GM18909 (cell line): ENCODE data around the gene HERC4.
"Not testable (repeated sequence)": the region's sequence is repeated elsewhere in the genome, so short reads cannot be mapped to it uniquely, and the experiment has no call there.

ENCODE experiments used
- ATAC-seq: cut with Tn5 transposase; IDR thresholded peaks from one replicate; pipeline ENCODE4 v1.9.1; 2021; ENCODE audit warnings: mild to moderate bottlenecking; ENCODE audit not compliant: unreplicated experiment, poor library complexity

HERC4 gene

DNA sequence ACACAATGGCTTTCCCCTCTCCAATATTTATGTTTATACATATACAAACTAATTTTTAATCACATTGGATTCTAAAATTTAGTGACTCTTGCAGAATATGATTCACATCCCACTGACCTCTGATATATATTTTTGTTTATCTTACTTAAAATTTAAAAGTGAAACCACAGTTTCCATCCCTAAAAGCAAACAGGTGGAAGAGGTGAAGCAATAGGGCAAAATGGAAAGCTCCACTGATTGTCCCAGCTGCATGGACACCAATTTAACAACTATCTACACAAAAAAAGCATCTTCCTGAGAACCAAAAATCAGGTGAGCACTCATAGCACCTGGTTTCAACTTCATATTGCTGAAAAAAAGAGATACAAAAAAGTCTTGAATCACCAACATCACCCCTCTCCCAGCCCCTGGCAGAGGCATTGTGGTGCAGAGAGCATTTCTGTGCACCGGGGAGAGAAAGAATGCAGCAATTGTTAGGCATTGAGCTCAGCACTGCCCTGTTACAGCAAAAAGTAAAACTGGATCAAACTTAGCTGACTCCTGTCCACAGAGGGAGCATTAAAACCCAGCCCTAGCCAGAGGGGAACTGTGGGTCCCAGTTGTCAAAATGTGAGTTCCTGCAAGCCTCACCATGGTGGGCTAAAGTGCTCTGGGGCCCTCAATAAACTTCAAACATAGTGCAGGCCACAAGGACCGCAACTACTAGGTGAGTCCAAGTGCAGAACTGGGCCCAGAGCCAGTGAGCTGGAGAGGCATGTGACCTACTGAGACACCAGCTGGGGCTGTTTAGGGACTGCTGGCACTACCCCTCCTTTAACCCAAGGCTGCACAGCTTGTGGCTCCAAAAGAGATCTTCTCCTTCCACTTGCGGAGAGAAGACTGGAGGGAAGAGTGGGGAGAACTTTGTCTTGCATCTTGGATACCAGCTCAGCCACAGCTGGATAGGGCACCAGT is 98.5 kb downstream of the HERC4 start:
- no peak for ATAC-seq

DNA sequence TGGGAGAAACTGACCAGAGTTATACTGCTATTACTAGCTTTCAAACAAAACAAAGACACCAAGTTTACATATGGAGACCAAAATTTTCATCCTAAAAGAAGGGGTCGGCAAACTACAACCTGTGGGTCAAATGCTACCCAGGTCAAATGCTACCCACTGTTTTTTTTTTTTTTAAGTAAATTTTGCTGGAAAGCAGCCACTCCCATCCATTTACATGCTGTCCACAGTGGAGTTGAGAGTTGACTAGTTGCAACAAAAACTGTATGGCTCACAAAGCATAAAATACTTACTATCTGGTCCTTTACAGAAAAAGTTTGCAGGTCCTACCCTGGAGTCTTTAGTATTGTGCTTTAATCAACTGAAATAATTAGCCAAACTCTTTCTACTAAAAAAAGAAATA is 99.2 kb downstream of the HERC4 start:
- no peak for ATAC-seq

DNA sequence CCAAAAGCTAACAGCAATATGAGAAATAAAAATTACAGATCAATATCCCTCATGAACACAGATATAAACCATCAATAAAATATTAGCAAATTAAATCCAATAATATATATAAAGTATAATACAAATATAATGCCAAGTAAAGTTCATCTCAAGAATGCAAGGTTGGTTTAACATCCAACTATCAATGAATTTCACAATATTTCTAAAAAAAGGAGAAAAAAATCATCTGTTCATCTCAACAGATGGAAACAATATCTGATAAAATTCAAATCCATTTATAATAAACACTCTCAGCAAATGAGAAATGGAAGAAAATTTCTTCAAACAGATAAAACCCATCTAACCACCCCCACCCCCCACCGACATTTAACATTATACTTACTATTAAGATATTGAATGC is 103.8 kb downstream of the HERC4 start:
- no peak for ATAC-seq

DNA sequence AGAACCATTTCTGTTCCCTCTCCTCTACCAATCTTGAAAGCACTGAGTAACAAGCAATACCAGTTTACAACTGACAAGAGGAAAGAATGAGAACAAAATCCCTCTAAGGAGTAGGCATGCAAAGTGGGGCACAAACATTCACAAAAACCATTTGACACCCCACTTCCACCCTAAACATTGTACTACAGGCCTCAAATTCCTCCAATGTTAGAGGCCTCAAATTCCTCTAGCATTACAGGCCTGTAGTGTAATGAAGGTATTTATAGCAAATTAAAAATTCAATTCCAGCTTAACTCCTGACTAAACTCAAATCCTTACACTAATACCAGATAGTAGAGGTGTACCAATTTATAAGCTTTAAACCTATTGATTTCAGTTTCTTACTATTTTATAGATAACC is 105.2 kb downstream of the HERC4 start:
- ATAC-seq: no peak

DNA sequence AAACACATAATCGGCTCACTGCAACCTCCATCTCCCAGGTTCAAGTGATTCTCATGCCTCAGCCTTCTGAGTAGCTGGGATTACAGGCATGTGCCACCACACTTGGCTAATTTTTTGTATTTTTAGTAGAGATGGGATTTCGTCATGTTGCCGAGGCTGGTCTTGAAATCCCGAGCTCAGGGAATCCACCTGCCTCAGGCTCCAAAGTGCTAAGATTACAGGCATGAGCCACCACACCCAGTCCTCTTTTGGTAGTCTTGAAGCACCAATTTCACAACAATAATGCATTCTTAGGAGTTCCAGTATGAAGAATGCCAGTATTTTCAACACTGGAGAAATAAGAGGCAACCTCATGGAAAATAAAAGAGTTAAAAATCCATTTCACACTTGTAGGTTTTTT is 109.0 kb downstream of the HERC4 start:
- not testable (repeated sequence) for ATAC-seq

DNA sequence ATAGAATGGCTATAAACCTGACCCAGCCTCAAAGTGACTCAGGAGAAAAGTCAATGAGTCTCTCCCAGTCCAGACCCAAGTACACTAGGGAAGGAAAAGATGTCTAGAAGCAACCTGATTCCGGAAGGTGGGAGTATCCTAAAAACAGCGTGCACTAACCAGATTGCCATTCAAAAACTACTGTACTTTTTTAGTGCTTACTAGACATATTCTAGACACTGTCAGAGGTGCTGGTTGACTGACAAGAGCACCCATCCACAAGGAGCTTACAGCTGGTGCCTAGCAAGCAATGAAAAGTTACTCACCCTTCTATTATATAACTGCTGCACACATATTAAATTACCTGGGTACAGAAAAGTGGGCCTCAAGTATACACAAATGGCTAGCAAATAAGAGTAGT is 109.6 kb downstream of the HERC4 start:
- no peak for ATAC-seq

DNA sequence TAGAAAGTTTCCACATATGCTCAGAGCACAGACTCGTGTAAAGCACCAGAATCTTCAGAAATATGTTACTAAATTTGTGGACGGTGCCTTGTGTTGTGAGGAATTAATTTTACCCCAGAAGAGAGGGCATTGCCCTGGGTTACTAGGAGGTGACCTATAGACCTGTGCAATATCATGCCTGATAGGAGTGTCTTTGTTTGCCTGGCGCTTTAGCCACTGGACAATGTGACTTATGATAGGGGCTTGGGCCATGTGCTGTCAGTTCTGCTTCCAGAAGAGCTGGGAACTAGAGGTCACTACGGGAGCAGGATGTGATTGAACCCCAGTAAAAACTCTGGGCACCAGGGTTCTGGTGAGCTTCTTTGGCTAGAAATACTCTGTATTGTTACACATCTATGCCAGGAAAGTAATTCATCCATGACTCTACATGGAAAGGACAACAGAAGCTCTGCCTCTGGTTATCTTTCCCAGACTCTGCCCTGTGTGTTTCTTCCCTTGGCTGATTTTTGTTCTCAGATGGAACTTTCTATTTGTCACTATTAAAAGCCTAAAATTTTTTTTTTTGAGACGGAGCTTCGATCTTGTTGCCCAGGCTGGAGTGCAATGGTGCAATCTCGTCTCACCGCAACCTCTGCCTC is 115.1 kb downstream of the HERC4 start:
- ATAC-seq: no peak

DNA sequence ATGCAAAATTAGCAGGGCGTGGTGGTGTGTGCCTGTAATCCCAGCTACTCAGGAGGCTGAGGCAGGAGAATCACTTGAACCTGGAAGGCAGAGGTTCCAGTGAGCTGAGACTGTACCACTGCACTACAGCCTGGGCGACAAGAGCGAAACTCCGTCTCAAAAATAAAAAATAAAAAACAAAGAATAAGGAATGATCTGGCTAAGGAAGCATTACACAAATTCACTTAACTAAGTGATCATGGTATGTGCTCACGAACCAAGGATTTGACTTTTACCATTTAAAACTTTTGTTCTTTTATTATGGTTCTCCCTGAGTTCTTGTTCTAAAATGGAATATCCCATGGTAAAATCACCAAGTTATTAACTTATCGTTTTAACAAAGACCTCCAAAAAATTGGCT is 119.5 kb downstream of the HERC4 start:
- no peak for ATAC-seq

DNA sequence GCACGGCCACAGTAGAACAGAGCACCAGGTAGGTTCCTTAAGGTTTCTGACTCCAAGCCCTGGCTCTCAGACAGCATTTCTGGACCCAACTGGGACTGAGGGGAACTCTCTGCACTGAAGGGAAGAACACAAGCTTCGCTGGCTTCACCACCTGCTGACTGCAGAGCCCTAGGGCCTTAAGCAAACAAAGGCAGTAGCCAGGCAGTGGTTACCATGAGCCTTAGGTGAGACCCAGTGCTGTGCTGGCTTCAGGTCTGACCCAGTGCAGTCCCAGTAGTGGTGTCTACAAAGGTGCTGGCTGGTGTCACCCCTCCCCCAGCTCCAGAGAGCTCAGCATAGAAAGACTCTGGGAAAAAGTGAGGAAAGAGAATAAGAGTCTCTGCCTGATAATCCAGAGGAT is 131.2 kb downstream of the HERC4 start:
- ATAC-seq: no peak

DNA sequence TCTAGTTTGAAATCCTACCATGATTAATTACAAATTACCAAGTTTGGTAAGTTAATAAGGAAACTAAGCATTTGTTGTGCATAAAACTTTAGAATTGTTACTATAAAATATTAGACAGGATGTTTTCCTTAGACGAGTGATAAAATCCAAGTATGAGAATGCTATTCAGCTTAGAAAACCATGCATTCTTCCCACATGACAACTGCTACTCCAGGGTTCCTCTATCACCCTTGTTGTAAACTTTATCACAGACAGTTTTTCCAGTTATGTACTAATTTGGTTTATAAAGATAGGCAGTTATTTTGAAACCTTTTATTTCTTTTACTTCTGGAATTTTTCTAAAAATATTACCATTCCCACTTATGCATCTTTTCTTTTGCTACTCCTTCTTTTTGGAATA is 138.7 kb downstream of the HERC4 start:
- no peak for ATAC-seq

DNA sequence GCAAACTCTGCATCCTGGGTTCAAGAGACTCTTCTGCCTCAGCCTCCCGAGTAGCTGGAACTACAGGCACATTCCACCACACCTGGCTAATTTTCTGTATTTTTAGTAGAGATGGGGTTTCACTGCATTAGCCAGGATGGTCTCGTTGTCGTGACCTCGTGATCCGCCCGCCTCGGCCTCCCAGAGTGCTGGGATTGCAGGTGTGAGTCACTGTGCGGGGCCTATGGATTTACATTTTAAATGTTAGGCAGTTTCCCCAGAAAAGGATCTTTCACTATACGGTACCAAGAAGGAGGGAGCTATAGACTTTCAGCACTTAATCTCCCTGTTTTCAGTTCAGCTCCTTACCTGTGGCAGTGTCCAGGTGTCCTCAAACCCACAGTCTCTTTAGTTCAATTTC is 139.9 kb downstream of the HERC4 start:
- ATAC-seq: no peak

DNA sequence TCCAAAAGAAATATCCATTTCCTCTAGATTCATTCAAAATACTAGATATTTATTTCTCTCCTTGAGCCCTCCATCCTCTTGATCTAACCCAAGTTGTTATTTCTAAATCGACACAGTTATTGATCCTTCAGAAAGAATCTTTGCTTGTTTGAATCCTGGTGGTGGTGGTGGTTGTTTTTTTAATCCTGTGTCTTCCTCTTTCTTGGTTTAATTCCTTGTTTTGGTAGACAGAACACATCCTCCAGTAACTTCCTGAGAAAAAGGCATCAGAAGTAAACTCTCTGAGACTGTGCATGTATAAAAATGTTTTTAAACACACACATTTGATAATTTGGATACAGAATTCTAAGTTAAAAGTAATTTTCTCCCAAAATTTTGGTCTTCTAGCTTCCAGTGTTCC is 140.7 kb downstream of the HERC4 start:
- no peak for ATAC-seq

DNA sequence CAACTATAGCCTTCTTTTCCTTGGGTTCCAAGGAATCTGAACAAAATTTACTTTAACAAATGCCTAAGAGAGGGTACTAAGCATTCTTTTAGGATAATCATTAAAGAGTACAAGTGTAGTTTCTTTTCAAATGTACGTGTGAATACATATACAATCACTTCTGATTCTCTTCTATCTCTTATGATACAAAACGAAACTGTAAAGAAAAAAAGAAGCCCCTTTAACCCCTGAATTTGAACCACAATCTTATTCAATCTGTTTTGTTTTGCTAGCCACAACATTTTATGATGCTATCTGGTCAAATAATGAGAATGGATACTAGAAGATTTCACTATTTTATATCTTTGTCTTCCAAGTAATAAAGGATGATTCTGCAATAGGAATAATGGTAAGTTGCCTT is 141.9 kb downstream of the HERC4 start:
- no peak for ATAC-seq

DNA sequence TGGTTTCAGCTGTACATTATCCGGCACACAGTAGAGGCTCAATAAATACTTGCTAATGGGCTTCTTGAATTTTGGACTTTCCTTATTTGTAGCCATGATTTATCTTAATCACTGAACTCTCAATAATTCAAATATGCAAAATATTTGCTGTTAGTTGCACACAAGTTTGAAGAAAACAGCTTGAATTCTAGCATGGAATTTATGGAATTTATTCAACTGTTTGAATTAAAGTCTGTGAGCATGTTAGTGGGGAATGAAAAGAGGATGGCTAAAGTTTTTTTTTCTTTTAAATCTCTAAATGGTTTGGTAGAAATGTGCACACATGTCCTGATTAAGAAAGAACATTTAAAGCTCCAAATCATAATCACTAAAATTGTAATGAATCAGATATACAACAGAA is 148.1 kb downstream of the HERC4 start:
- no peak for ATAC-seq

DNA sequence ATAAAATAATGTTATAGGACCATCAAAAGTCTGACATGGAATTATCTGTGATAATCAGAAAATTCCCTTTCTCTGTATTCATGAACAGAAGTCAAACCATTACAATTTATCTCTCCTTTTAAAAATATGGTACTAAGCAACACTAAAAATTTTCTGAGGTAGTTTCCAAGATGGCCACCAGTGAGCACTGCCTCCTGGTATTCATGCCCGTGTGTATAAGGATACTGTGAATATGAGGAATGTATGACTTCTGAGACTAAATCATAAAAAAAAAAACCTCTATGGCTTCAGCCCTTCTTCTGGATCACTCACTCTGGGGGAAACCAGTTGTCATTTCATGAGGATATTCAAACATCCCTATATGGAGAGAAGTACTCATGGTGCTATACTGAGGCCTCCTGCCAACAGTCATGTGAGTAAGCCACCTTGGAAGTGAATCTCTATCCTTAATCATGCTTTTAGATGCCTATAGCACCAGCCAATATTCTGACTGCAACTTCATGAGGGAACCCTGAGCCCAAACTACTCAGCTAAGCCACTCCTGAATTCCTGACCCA is 149.6 kb downstream of the HERC4 start:
- no peak for ATAC-seq

DNA sequence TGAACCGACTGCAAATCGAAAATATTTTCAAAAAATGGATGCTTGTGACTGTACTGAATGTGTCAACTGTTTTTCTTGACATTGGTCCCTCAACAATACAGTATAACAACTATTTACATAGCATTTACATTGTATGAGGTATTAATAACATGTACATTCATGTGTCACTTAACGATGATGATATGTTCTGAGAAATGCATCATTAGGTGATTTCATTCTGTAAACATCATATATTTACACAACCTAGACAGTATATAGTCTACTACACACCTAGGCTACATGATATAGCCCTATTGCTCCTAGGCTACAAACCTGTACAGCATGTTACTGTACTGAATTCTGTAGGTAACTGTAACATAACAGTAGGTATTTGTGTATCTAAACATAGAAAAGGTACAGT is 150.9 kb downstream of the HERC4 start:
- no peak for ATAC-seq

DNA sequence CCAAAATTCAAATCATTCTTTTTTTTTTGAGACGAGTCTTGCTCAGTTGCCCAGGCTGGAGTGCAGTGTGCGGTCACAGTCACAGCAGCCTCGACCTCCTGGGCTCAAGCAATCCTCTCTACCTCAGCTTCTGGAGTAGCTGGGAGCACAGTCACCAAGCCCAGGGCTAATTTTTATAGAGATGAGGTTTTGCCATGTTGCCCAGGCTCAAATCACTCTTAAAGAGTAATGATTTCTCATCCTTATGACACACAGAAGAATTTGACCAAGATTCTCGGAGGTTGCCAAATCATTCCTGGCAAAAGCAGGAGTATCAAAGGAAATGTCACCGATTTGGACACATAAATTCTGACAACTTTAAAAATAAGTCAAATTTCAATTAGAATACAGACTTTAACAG is 151.5 kb downstream of the HERC4 start:
- no peak for ATAC-seq

DNA sequence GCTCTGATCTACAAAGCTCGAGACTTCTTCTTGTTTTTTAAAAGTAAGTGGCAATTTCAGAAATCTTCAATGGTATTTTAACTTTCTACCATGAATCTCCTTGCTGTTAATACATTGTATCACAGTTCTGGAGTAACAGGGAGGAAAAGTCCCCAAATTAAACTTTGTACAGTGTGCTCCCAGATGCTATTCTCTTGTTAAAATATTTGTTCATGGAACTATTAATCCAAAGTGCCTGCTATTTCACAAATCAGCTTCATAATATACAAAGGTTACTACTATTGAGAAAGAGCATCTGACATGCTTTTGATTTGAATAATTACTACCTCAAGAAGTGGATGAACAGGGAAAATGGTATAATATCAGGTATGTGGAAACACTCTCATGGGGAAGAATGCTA is 154.0 kb downstream of the HERC4 start:
- ATAC-seq: no peak

DNA sequence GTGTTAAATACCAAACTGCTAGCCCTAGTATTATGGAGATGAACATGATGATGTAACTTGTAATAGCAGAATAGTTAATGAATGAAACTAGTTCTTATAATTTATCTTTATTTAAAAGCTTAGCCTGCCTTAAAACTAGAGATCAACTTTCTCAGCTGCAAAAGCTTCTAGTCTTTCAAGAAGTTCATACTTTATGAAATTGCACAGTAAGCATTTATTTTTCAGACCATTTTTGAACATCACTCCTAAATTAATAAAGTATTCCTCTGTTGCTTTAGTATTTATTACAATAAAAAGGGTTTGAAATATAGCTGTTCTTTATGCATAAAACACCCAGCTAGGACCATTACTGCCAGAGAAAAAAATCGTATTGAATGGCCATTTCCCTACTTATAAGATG is 157.4 kb downstream of the HERC4 start:
- ATAC-seq: no peak

DNA sequence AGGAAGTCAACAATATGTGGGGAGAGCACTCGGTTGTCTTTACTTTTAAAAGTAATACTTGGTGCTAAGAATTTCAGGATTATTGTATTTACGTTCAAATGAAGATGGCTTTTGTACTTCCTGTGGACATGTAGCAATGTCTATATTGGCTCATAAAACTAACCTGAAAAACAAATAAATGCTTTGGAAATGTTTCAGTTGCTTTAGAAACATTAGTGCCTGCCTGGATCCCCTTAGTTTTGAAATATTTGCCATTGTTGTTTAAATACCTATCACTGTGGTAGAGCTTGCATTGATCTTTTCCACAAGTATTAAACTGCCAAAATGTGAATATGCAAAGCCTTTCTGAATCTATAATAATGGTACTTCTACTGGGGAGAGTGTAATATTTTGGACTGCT is 157.9 kb downstream of the HERC4 start:
- no peak for ATAC-seq

DNA sequence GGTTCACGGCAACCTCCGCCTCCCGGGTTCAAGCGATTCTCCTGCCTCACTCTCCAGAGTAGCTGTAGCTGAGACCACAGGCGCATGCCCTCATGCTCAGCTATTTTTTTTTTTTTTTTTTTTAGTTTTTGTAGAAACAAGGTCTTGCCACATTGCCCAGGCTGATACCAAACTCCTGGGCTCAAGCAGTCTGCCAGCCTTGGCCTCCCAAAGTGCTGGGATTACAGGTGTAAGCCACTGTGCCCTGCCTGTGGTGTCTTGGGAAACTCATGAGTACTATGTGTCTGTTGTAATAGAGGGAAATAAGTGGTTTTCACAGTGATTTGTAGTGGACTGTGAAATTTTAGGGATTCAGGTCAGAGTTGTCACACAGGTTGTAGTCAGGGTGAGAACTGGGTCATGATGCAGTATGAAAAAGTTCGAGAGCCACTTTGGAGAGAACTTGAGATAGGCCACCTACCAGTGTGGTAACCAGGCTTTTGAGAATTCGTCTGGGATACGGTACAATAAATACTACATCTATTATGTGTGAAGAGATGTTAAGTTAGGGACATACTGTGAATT is 160.2 kb downstream of the HERC4 start:
- ATAC-seq: no peak
